Activated naive CD8-positive, alpha-beta T cell treated with anti-CD3 and anti-CD28 coated beads, Interleukin-2, amount 10 ng/mL, durations not matched to agents 7 days and 5 days (primary cell): ENCODE results near the gene ZNF205. TPM values are rescaled to one million over a fixed set of nuclear protein-coding genes. Genes with fewer than 3 reads are reported as not detected.
"Not testable (repeated sequence)": the region's sequence is repeated elsewhere in the genome, so short reads cannot be mapped to it uniquely, and the experiment has no call there.

Experiments
- ATAC-seq: fragments of 150-1000 bp; cut with Tn5 transposase; one replicate; pipeline ENCODE4 v1.10.0; 2021; ENCODE audit warnings: low read depth, moderate library complexity
- POLR2A ChIA-PET: fragments of 350-600 bp; sonication (Branson Sonifier 250); formaldehyde crosslinking; loops from one replicate; lab custom pipeline; 2021; ENCODE audit warnings: antibody characterized with exemption; lab: Charles Lee
- DNase-seq: peaks from one replicate; pipeline ENCODE4 v3.0.0; 2021
- H3K27ac Mint-ChIP-seq: one replicate; pipeline ENCODE4 v1.8.0; 2022; ENCODE audit warnings: mild to moderate bottlenecking, mixed read lengths
- H3K27me3 Mint-ChIP-seq: one replicate; pipeline ENCODE4 v1.8.0; 2022; ENCODE audit warnings: mild to moderate bottlenecking, moderate library complexity, mixed read lengths
- H3K36me3 Mint-ChIP-seq: one replicate; pipeline ENCODE4 v1.8.0; 2021; ENCODE audit warnings: mild to moderate bottlenecking, mixed read lengths
- H3K4me1 Mint-ChIP-seq: one replicate; pipeline ENCODE4 v1.8.0; 2021; ENCODE audit warnings: mixed read lengths
- H3K4me3 Mint-ChIP-seq: one replicate; pipeline ENCODE4 v1.8.0; 2022; ENCODE audit warnings: mild to moderate bottlenecking, moderate library complexity, mixed read lengths
- H3K9me3 Mint-ChIP-seq: one replicate; pipeline ENCODE4 v1.8.0; 2021; ENCODE audit warnings: mixed read lengths
- total RNA-seq, 2 experiments: library from RNA; stranded (reverse); gene quantifications; one replicate each; pipeline ENCODE4 v1.2.3, GENCODE V29; 2021

The ZNF205 gene
- not detected for total RNA-seq

GRCh38 chr16:3112058-3112880 lies at the start of gene ZNF205:
Gene ZNF205, plus strand, starts transcription at chr16:3112586. Its CDS starts 845 bp downstream, at chr16:3113431.
- H3K27ac Mint-ChIP-seq = no peak within 1 kb of the TSS
- H3K4me3 Mint-ChIP-seq = no peak within 1 kb of the TSS
- peaks cover 3% of the 10 kb centered on the region for H3K4me1 Mint-ChIP-seq
- POLR2A ChIA-PET = no interaction called here
- no peaks in the 10 kb centered on the region for H3K9me3 Mint-ChIP-seq
- ATAC-seq = no peak
- peaks cover 2% of the 10 kb centered on the region for H3K27me3 Mint-ChIP-seq
- H3K36me3 Mint-ChIP-seq = no peaks in the 10 kb centered on the region
- no peak for DNase-seq

- H3K4me3 Mint-ChIP-seq = peak overlapping the region; percentile 43
- H3K4me1 Mint-ChIP-seq = peaks cover 42% of the 10 kb centered on the region
- peaks cover 43% of the 10 kb centered on the region for H3K36me3 Mint-ChIP-seq
- H3K27ac Mint-ChIP-seq = peak overlapping the region; percentile 79
- DNase-seq = no peak
- no peak for ATAC-seq
- H3K9me3 Mint-ChIP-seq = no peaks in the 10 kb centered on the region
- POLR2A ChIA-PET = interaction anchor here (1.0 to 8.7 kb wide), 7 partner anchors 6 to 71 kb away, joined by 3 to 143 read pairs (median 57); partner anchors contain the start of gene ZNF213
- no peaks in the 10 kb centered on the region for H3K27me3 Mint-ChIP-seq
Measured at GRCh38 chr16:3063625-3064386, 48.6 kb upstream of the ZNF205 start.

- POLR2A ChIA-PET = interaction anchor here (1.0 to 8.7 kb wide), 17 partner anchors 8 to 85 kb away, joined by 3 to 143 read pairs (median 11); partner anchors contain the start of genes ZNF213 and ZSCAN10
- peak within 1 kb of the TSS; percentile 98 for H3K4me3 Mint-ChIP-seq
- H3K27me3 Mint-ChIP-seq = no peaks in the 10 kb centered on the region
- peaks cover 54% of the 10 kb centered on the region for H3K36me3 Mint-ChIP-seq
- peak within 1 kb of the TSS; percentile 98 for H3K27ac Mint-ChIP-seq
- ATAC-seq (peak; percentile 59), DNase-seq (peak; percentile 77)
- H3K9me3 Mint-ChIP-seq = no peaks in the 10 kb centered on the region
- H3K4me1 Mint-ChIP-seq = peaks cover 46% of the 10 kb centered on the region
Measured at GRCh38 chr16:3065069-3065741, 47.2 kb upstream of the ZNF205 start, which contains the start of gene IL32. Gene IL32, plus strand, starts transcription at chr16:3065640. Its CDS starts 172 bp downstream, at chr16:3065812.

GRCh38 chr16:3065742-3066439 lies 46.5 kb upstream of the ZNF205 start:
- Mint-ChIP-seq H3K27ac (peak overlapping the region; percentile 98), H3K36me3 (peaks cover 50% of the 10 kb centered on the region), H3K9me3 (no peaks in the 10 kb centered on the region), H3K4me3 (peak overlapping the region; percentile 98), H3K4me1 (peaks cover 48% of the 10 kb centered on the region), H3K27me3 (no peaks in the 10 kb centered on the region)
- DNase-seq = no peak
- POLR2A ChIA-PET = interaction anchor here (0.6 to 8.7 kb wide), 19 partner anchors 9 to 150 kb away, joined by 3 to 143 read pairs (median 11); partner anchors contain the start of genes TNFRSF12A, ZNF213 and ZSCAN10
- peak; percentile 9 for ATAC-seq

- Mint-ChIP-seq H3K4me3 (peak overlapping the region; percentile 98), H3K4me1 (peaks cover 51% of the 10 kb centered on the region), H3K9me3 (no peaks in the 10 kb centered on the region), H3K27me3 (no peaks in the 10 kb centered on the region), H3K27ac (peak overlapping the region; percentile 98), H3K36me3 (peaks cover 50% of the 10 kb centered on the region)
- DNase-seq (no peak), ATAC-seq (no peak)
- POLR2A ChIA-PET = interaction anchor here (0.6 to 8.7 kb wide), 17 partner anchors 9 to 150 kb away, joined by 3 to 143 read pairs (median 11); partner anchors contain the start of gene ZSCAN10
Measured at GRCh38 chr16:3066440-3066748, 46.0 kb upstream of the ZNF205 start.

GRCh38 chr16:3068487-3068886 lies 43.9 kb upstream of the ZNF205 start:
- POLR2A ChIA-PET = interaction anchor here (1.3 to 8.7 kb wide), 6 partner anchors 7 to 67 kb away, joined by 6 to 143 read pairs (median 51); partner anchors contain the start of genes MMP25 and ZNF213
- H3K36me3 Mint-ChIP-seq = peaks cover 50% of the 10 kb centered on the region
- DNase-seq (peak; percentile 43), ATAC-seq (no peak)
- no peaks in the 10 kb centered on the region for H3K27me3 Mint-ChIP-seq
- peak overlapping the region; percentile 99 for H3K4me3 Mint-ChIP-seq
- H3K27ac Mint-ChIP-seq = peak overlapping the region; percentile 98
- peaks cover 57% of the 10 kb centered on the region for H3K4me1 Mint-ChIP-seq
- no peaks in the 10 kb centered on the region for H3K9me3 Mint-ChIP-seq

GRCh38 chr16:3069146-3069545 lies 43.2 kb upstream of the ZNF205 start:
- DNase-seq, H3K27me3 Mint-ChIP-seq, ATAC-seq, H3K9me3 Mint-ChIP-seq: not testable (repeated sequence)
- POLR2A ChIA-PET = interaction anchor here (1.3 to 8.7 kb wide), 7 partner anchors 6 to 58 kb away, joined by 3 to 143 read pairs (median 7); partner anchors contain the start of gene MMP25
- Mint-ChIP-seq H3K4me1 (peaks cover 59% of the 10 kb centered on the region), H3K36me3 (peaks cover 54% of the 10 kb centered on the region), H3K27ac (peak overlapping the region; percentile 98), H3K4me3 (peak overlapping the region; percentile 99)

GRCh38 chr16:3070608-3071111 lies 41.7 kb upstream of the ZNF205 start:
- ATAC-seq = no peak
- H3K4me1 Mint-ChIP-seq = peaks cover 64% of the 10 kb centered on the region
- no peaks in the 10 kb centered on the region for H3K9me3 Mint-ChIP-seq
- peak; percentile 43 for DNase-seq
- peaks cover 52% of the 10 kb centered on the region for H3K36me3 Mint-ChIP-seq
- peak overlapping the region; percentile 99 for H3K4me3 Mint-ChIP-seq
- H3K27me3 Mint-ChIP-seq = no peaks in the 10 kb centered on the region
- peak overlapping the region; percentile 98 for H3K27ac Mint-ChIP-seq
- POLR2A ChIA-PET = interaction anchor here (0.9 to 8.7 kb wide), 10 partner anchors 10 to 88 kb away, joined by 3 to 93 read pairs (median 4); partner anchors contain the start of gene TNFRSF12A

- H3K27ac Mint-ChIP-seq = peak overlapping the region; percentile 98
- H3K4me1 Mint-ChIP-seq = peaks cover 72% of the 10 kb centered on the region
- H3K36me3 Mint-ChIP-seq = peaks cover 43% of the 10 kb centered on the region
- H3K4me3 Mint-ChIP-seq = peak overlapping the region; percentile 67
- POLR2A ChIA-PET = interaction anchor here (0.5 to 8.7 kb wide), 6 partner anchors 12 to 57 kb away, joined by 3 to 93 read pairs (median 4); partner anchors contain the start of gene TNFRSF12A
- H3K27me3 Mint-ChIP-seq = no peaks in the 10 kb centered on the region
- no peaks in the 10 kb centered on the region for H3K9me3 Mint-ChIP-seq
- peak; percentile 35 for DNase-seq
- no peak for ATAC-seq
Measured at GRCh38 chr16:3071655-3072054, 40.7 kb upstream of the ZNF205 start.

- Mint-ChIP-seq H3K4me1 (peaks cover 76% of the 10 kb centered on the region), H3K36me3 (peaks cover 41% of the 10 kb centered on the region), H3K4me3 (peak overlapping the region; percentile 67), H3K27ac (peak overlapping the region; percentile 98)
- H3K9me3 Mint-ChIP-seq, H3K27me3 Mint-ChIP-seq: not testable (repeated sequence)
- peak; percentile 58 for DNase-seq
- ATAC-seq = peak; percentile 19
- POLR2A ChIA-PET = interaction anchor here (6.1 kb wide), 1 partner anchor 13 kb away, joined by 89 read pairs; no protein-coding TSS in a partner anchor
Measured at GRCh38 chr16:3072148-3072547, 40.2 kb upstream of the ZNF205 start.

- DNase-seq = peak; percentile 72
- ATAC-seq = peak; percentile 34
- H3K4me3 Mint-ChIP-seq = peak overlapping the region; percentile 83
- not testable (repeated sequence) for H3K9me3 Mint-ChIP-seq, H3K27me3 Mint-ChIP-seq
- peak overlapping the region; percentile 98 for H3K27ac Mint-ChIP-seq
- H3K36me3 Mint-ChIP-seq = peaks cover 38% of the 10 kb centered on the region
- POLR2A ChIA-PET = interaction anchor here (1.6 to 6.1 kb wide), 6 partner anchors 7 to 57 kb away, joined by 3 to 143 read pairs (median 37); partner anchors contain the start of gene IL32
- H3K4me1 Mint-ChIP-seq = peaks cover 78% of the 10 kb centered on the region
Measured at GRCh38 chr16:3072576-3073263, 39.7 kb upstream of the ZNF205 start.
